ENCODE measurements around the gene NME7. TPM values are rescaled to one million over a fixed set of nuclear protein-coding genes. Genes with fewer than 3 reads are reported as not detected.

The NME7 gene
- total RNA-seq, 1 experiment from 2014 or later, result 9.0 TPM

GRCh38 chr1:169308313-169309039 lies 59.1 kb downstream of the NME7 start:
- no peak for DNase-seq
- intact Hi-C loops (cut with micrococcal nuclease; ENCODE audit: unreplicated experiment), result no loop called here
- H3K27me3 ChIP-seq (replicated peaks; ENCODE audit: control insufficient read depth, insufficient read depth, low read length), result no peaks in the 10 kb centered on the region
- H3K4me3 ChIP-seq (ENCODE audit: low read depth, low read length), result no peak overlapping the region
- no peak overlapping the region for H3K27ac Mint-ChIP-seq (ENCODE audit: unreplicated experiment)
- no peaks in the 10 kb centered on the region for H3K36me3 Mint-ChIP-seq (ENCODE audit: insufficient read depth, unreplicated experiment)
- no peak overlapping the region for H3K4me3 Mint-ChIP-seq (ENCODE audit: unreplicated experiment)
- H3K36me3 ChIP-seq (ENCODE audit: control insufficient read depth, insufficient read depth, low read length), result no peaks in the 10 kb centered on the region
- TF ChIP-seq, protein P1, sequence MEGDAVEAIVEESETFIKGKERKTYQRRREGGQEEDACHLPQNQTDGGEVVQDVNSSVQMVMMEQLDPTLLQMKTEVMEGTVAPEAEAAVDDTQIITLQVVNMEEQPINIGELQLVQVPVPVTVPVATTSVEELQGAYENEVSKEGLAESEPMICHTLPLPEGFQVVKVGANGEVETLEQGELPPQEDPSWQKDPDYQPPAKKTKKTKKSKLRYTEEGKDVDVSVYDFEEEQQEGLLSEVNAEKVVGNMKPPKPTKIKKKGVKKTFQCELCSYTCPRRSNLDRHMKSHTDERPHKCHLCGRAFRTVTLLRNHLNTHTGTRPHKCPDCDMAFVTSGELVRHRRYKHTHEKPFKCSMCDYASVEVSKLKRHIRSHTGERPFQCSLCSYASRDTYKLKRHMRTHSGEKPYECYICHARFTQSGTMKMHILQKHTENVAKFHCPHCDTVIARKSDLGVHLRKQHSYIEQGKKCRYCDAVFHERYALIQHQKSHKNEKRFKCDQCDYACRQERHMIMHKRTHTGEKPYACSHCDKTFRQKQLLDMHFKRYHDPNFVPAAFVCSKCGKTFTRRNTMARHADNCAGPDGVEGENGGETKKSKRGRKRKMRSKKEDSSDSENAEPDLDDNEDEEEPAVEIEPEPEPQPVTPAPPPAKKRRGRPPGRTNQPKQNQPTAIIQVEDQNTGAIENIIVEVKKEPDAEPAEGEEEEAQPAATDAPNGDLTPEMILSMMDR (IDR thresholded peaks at IDR 0.05; ENCODE audit: insufficient read depth in 1 of 2, low read depth in 1 of 2, low read length in 1 of 2, severe bottlenecking in 1 of 2, unreplicated experiment in 1 of 2), result no peak
- ChIA-PET POLR2A (no interaction called here), CTCF (no interaction called here)
- no peaks in the 10 kb centered on the region for H3K27me3 Mint-ChIP-seq (ENCODE audit: insufficient read depth, unreplicated experiment)
- no peaks in the 10 kb centered on the region for H3K9me3 Mint-ChIP-seq (ENCODE audit: unreplicated experiment)
- H3K4me1 ChIP-seq, result peaks cover 13% of the 10 kb centered on the region
- H3K4me1 Mint-ChIP-seq (ENCODE audit: low read depth, unreplicated experiment), result peaks cover 9% of the 10 kb centered on the region
- no peaks in the 10 kb centered on the region for H3K9me3 ChIP-seq
- BruUV-seq (replicated peaks), result no TSS peak

GRCh38 chr1:169307176-169307575 lies 60.4 kb downstream of the NME7 start:
- Mint-ChIP-seq H3K36me3 (ENCODE audit: insufficient read depth, unreplicated experiment) (peaks cover 4% of the 10 kb centered on the region), H3K4me1 (ENCODE audit: low read depth, unreplicated experiment) (peaks cover 9% of the 10 kb centered on the region), H3K27me3 (ENCODE audit: insufficient read depth, unreplicated experiment) (no peaks in the 10 kb centered on the region), H3K27ac (ENCODE audit: unreplicated experiment) (no peak overlapping the region), H3K4me3 (ENCODE audit: unreplicated experiment) (no peak overlapping the region), H3K9me3 (ENCODE audit: unreplicated experiment) (no peaks in the 10 kb centered on the region)
- intact Hi-C loops (cut with micrococcal nuclease; ENCODE audit: unreplicated experiment), result no loop called here
- H3K9me3 ChIP-seq, result no peaks in the 10 kb centered on the region
- H3K36me3 ChIP-seq (ENCODE audit: control insufficient read depth, insufficient read depth, low read length), result no peaks in the 10 kb centered on the region
- H3K27me3 ChIP-seq (replicated peaks; ENCODE audit: control insufficient read depth, insufficient read depth, low read length), result no peaks in the 10 kb centered on the region
- ChIA-PET POLR2A (no interaction called here), CTCF (no interaction called here)
- H3K4me1 ChIP-seq, result peaks cover 13% of the 10 kb centered on the region
- BruUV-seq (replicated peaks), result no TSS peak
- TF ChIP-seq, protein P1 (IDR thresholded peaks at IDR 0.05; ENCODE audit: insufficient read depth in 1 of 2, low read depth in 1 of 2, low read length in 1 of 2, severe bottlenecking in 1 of 2, unreplicated experiment in 1 of 2), result no peak
- no peak overlapping the region for H3K4me3 ChIP-seq (ENCODE audit: low read depth, low read length)
- no peak for DNase-seq

GRCh38 chr1:169305948-169306347 lies 61.6 kb downstream of the NME7 start:
- BruUV-seq (replicated peaks), result no TSS peak
- TF ChIP-seq, protein P1 (IDR thresholded peaks at IDR 0.05; ENCODE audit: insufficient read depth in 1 of 2, low read depth in 1 of 2, low read length in 1 of 2, severe bottlenecking in 1 of 2, unreplicated experiment in 1 of 2), result no peak

More at GRCh38 chr1:169305948-169306347, 61.6 kb downstream of the NME7 start:
- no peaks in the 10 kb centered on the region for H3K9me3 ChIP-seq
- peaks cover 13% of the 10 kb centered on the region for H3K4me1 ChIP-seq
- ChIA-PET POLR2A (no interaction called here), CTCF (no interaction called here)
- Mint-ChIP-seq H3K4me3 (ENCODE audit: unreplicated experiment) (no peak overlapping the region), H3K9me3 (ENCODE audit: unreplicated experiment) (no peaks in the 10 kb centered on the region), H3K36me3 (ENCODE audit: insufficient read depth, unreplicated experiment) (peaks cover 5% of the 10 kb centered on the region), H3K27me3 (ENCODE audit: insufficient read depth, unreplicated experiment) (no peaks in the 10 kb centered on the region), H3K4me1 (ENCODE audit: low read depth, unreplicated experiment) (peaks cover 9% of the 10 kb centered on the region), H3K27ac (ENCODE audit: unreplicated experiment) (no peak overlapping the region)
- no peaks in the 10 kb centered on the region for H3K36me3 ChIP-seq (ENCODE audit: control insufficient read depth, insufficient read depth, low read length)
- no peaks in the 10 kb centered on the region for H3K27me3 ChIP-seq (replicated peaks; ENCODE audit: control insufficient read depth, insufficient read depth, low read length)
- intact Hi-C loops (cut with micrococcal nuclease; ENCODE audit: unreplicated experiment), result no loop called here
- H3K4me3 ChIP-seq (ENCODE audit: low read depth, low read length), result no peak overlapping the region
- no peak for DNase-seq
